IMR-90 (cell line): ENCODE data around the gene HLX. TPM values are rescaled to one million over a fixed set of nuclear protein-coding genes. Genes with fewer than 3 reads are reported as not detected.

Source experiments
- ATAC-seq: fragments of 200-7000 bp; cut with Tn5 transposase; 2 replicates; pipeline ENCODE4 v1.9.1; 2020; ENCODE audit warnings: low read depth, mild to moderate bottlenecking, moderate library complexity
- BruUV-seq: library from RNA; stranded (reverse); fragments of 400-500 nt; replicated peaks from 2 replicates; lab custom pipeline; 2021; lab: Mats Ljungman, UMichigan
- CTCF ChIA-PET: fragments of 300-600 bp; formaldehyde crosslinking; extraction: SDS; loops from one replicate; lab custom pipeline; 2021; ENCODE audit warnings: antibody characterized with exemption; lab: Yijun Ruan, JAX
- POLR2A ChIA-PET: fragments of 300-600 bp; sonication (Branson Sonifier 250); formaldehyde crosslinking; loops from one replicate; lab custom pipeline; 2022; ENCODE audit warnings: antibody characterized with exemption; ENCODE audit not compliant: unreplicated experiment; lab: Charles Lee
- DNase-seq: peaks from one replicate; pipeline ENCODE4 v3.0.0; 2013
- H2AFZ ChIP-seq: replicated peaks from 2 replicates; pipeline ENCODE3; 2013; ENCODE audit warnings: low read length, mild to moderate bottlenecking; ENCODE audit not compliant: poor library complexity
- H2AK5ac ChIP-seq: 2 replicates; pipeline ENCODE4 v1.6.1; 2013; ENCODE audit warnings: low read depth, low read length, inconsistent platforms
- H2AK9ac ChIP-seq: replicated peaks from 2 replicates; pipeline ENCODE3; 2013; ENCODE audit warnings: mild to moderate bottlenecking, low read depth, low read length, moderate library complexity; ENCODE audit not compliant: poor library complexity
- H2BK120ac ChIP-seq: 2 replicates; pipeline ENCODE4 v1.6.1; 2013; ENCODE audit warnings: low read depth, low read length, inconsistent platforms
- H2BK15ac ChIP-seq: 3 replicates; pipeline ENCODE4 v1.6.1; 2013; ENCODE audit warnings: low read depth, low read length, inconsistent platforms
- H2BK20ac ChIP-seq: 2 replicates; pipeline ENCODE4 v1.6.1; 2013; ENCODE audit warnings: low read depth, mild to moderate bottlenecking, inconsistent platforms, low read length, moderate library complexity
- H2BK5ac ChIP-seq: 2 replicates; pipeline ENCODE4 v1.6.1; 2013; ENCODE audit warnings: mild to moderate bottlenecking, low read depth, low read length, inconsistent platforms; ENCODE audit not compliant: poor library complexity, severe bottlenecking
- H3K14ac ChIP-seq: replicated peaks from 2 replicates; pipeline ENCODE4 v1.6.1; 2013; ENCODE audit warnings: low read depth, low read length, inconsistent platforms
- H3K18ac ChIP-seq: 2 replicates; pipeline ENCODE4 v1.6.1; 2013; ENCODE audit warnings: low read depth, low read length, control low read depth
- H3K23ac ChIP-seq: 2 replicates; pipeline ENCODE4 v1.6.1; 2013; ENCODE audit warnings: low read depth, low read length, inconsistent platforms
- H3K27ac ChIP-seq: 2 replicates; pipeline ENCODE4 v1.5.1; 2013; ENCODE audit warnings: mild to moderate bottlenecking, control low read depth, low read length; ENCODE audit not compliant: insufficient read depth
- H3K27me3 ChIP-seq: 2 replicates; pipeline ENCODE4 v1.6.1; 2013; ENCODE audit warnings: low read length; ENCODE audit not compliant: control insufficient read depth, insufficient read depth
- H3K36me3 ChIP-seq: 2 replicates; pipeline ENCODE4 v1.6.1; 2013; ENCODE audit warnings: low read length, mixed read lengths; ENCODE audit not compliant: control insufficient read depth, insufficient read depth
- H3K4ac ChIP-seq: 2 replicates; pipeline ENCODE4 v1.6.1; 2013; ENCODE audit warnings: low read depth, low read length, inconsistent platforms
- H3K4me1 ChIP-seq: 2 replicates; pipeline ENCODE4 v1.6.1; 2013; ENCODE audit warnings: low read length, mixed read lengths; ENCODE audit not compliant: control insufficient read depth, insufficient read depth
- H3K4me2 ChIP-seq: 2 replicates; pipeline ENCODE4 v1.6.1; 2013; ENCODE audit warnings: low read depth, mild to moderate bottlenecking, control low read depth, low read length, moderate library complexity
- H3K4me3 ChIP-seq: 2 replicates; pipeline ENCODE4 v1.5.1; 2013; ENCODE audit warnings: low read depth, mild to moderate bottlenecking, control low read depth, low read length, moderate library complexity; ENCODE audit not compliant: insufficient read depth
- H3K56ac ChIP-seq: 2 replicates; pipeline ENCODE4 v1.6.1; 2013; ENCODE audit warnings: low read length, inconsistent platforms; ENCODE audit not compliant: insufficient read depth; ENCODE audit errors: extremely low read depth
- H3K79me1 ChIP-seq, 2 experiments: 2 replicates each; pipeline ENCODE4 v1.6.1; 2013; ENCODE audit warnings: low read length in 2 of 2, inconsistent platforms in 1 of 2, low read depth in 1 of 2
- H3K9ac ChIP-seq: 2 replicates; pipeline ENCODE4 v1.6.1; 2013; ENCODE audit warnings: low read depth, low read length, control low read depth
- H3K9me1 ChIP-seq: 2 replicates; pipeline ENCODE4 v1.6.1; 2013; ENCODE audit warnings: low read length, inconsistent platforms; ENCODE audit not compliant: insufficient read depth
- H3K9me3 ChIP-seq: 2 replicates; pipeline ENCODE4 v1.6.1; 2013; ENCODE audit warnings: low read length; ENCODE audit not compliant: control insufficient read depth, insufficient read depth
- H4K20me1 ChIP-seq: 2 replicates; pipeline ENCODE4 v1.6.1; 2013; ENCODE audit warnings: low read length, inconsistent platforms; ENCODE audit not compliant: insufficient read depth
- H4K5ac ChIP-seq: 2 replicates; pipeline ENCODE4 v1.6.1; 2013; ENCODE audit warnings: mild to moderate bottlenecking, low read depth, low read length, control low read depth
- H4K8ac ChIP-seq, 2 experiments: 2 replicates each; pipeline ENCODE4 v1.6.1; 2013; ENCODE audit warnings: low read depth in 2 of 2, low read length in 2 of 2, control low read depth in 1 of 2, inconsistent platforms in 1 of 2
- H4K91ac ChIP-seq: 2 replicates; pipeline ENCODE4 v1.6.1; 2013; ENCODE audit warnings: low read depth, low read length, inconsistent platforms; ENCODE audit not compliant: insufficient read depth
- BHLHE40 ChIP-seq: fragments of 150-350 bp; IDR thresholded peaks from 2 replicates; pipeline ENCODE4 v1.6.1; 2016; ENCODE audit warnings: mild to moderate bottlenecking, low read depth, low read length
- CEBPB ChIP-seq: IDR thresholded peaks from 2 replicates; pipeline ENCODE4 v1.6.1; 2012; ENCODE audit warnings: low read depth, low read length, improper control_type of control experiment
- CHD1 ChIP-seq: IDR thresholded peaks from 2 replicates; pipeline ENCODE4 v1.6.1; 2012; ENCODE audit warnings: low read depth, low read length, improper control_type of control experiment
- FOS ChIP-seq: fragments of 150-350 bp; IDR thresholded peaks from 2 replicates; pipeline ENCODE4 v1.6.1; 2016; ENCODE audit warnings: low read depth, low read length
- MAFK ChIP-seq: IDR thresholded peaks from 2 replicates; pipeline ENCODE4 v1.6.1; 2012; ENCODE audit warnings: low read depth, low read length, improper control_type of control experiment
- MAZ ChIP-seq: IDR thresholded peaks from 2 replicates; pipeline ENCODE4 v1.6.1; 2012; ENCODE audit warnings: low read depth, mild to moderate bottlenecking, low read length, improper control_type of control experiment, moderate library complexity, borderline replicate concordance
- MXI1 ChIP-seq: IDR thresholded peaks from 2 replicates; pipeline ENCODE4 v1.6.1; 2012; ENCODE audit warnings: low read depth, mild to moderate bottlenecking, low read length, moderate library complexity, borderline replicate concordance
- NFE2L2 ChIP-seq: fragments of 150-350 bp; IDR thresholded peaks from 2 replicates; pipeline ENCODE4 v1.6.1; 2016; ENCODE audit warnings: low read depth, mild to moderate bottlenecking, low read length
- POLR2A ChIP-seq: IDR thresholded peaks from 2 replicates; pipeline ENCODE4 v1.6.1; 2012; ENCODE audit warnings: mild to moderate bottlenecking, low read depth, low read length
- RAD21 ChIP-seq: IDR thresholded peaks from 2 replicates; pipeline ENCODE4 v1.6.1; 2012; ENCODE audit warnings: low read length, improper control_type of control experiment
- RCOR1 ChIP-seq: IDR thresholded peaks from 2 replicates; pipeline ENCODE4 v1.6.1; 2012; ENCODE audit warnings: mild to moderate bottlenecking, low read length, improper control_type of control experiment; ENCODE audit not compliant: insufficient replicate concordance
- RFX5 ChIP-seq: IDR thresholded peaks from 2 replicates; pipeline ENCODE4 v1.8.0; 2012; ENCODE audit warnings: low read depth, mild to moderate bottlenecking, low read length, moderate library complexity
- SMC3 ChIP-seq: fragments of 150-350 bp; IDR thresholded peaks from 2 replicates; pipeline ENCODE4 v1.6.1; 2016; ENCODE audit warnings: low read depth, mild to moderate bottlenecking, antibody characterized with exemption, low read length, moderate library complexity
- WGBS, 2 experiments: methylation state at CpG; one replicate each; pipeline versions ENCODE4 v1.1.5 to v1.1.7; 2013; ENCODE audit warnings: missing lambda C conversion rate in 2 of 2; ENCODE audit not compliant: insufficient read length in 1 of 2; ENCODE audit errors: extremely low coverage in 2 of 2; 5-methylcytosine and 5-hydroxymethylcytosine counted together
- dilution Hi-C: fragments of 300-500 bp; cut with HindIII; formaldehyde crosslinking; loops from one replicate; pipeline ENCODE4 v1.14.3; 2018; ENCODE audit warnings: low sequenced_read_pairs; ENCODE audit not compliant: unreplicated experiment
- in situ Hi-C: fragments of 300-500 bp; cut with MboI; formaldehyde crosslinking; loops from 3 replicates; pipeline ENCODE4 v1.14.3; 2019; ENCODE audit warnings: low sequenced_read_pairs, inconsistent platforms, mixed read lengths
- intact Hi-C: fragments of 100-400 bp; cut with micrococcal nuclease; formaldehyde crosslinking; loops from 2 replicates; pipeline ENCODE4 v1.10.0; 2022
- polyA plus RNA-seq, 3 experiments: library from polyadenylated mRNA; depleted of rRNA; stranded (reverse); fragments of >200 nt; gene quantifications; 2 replicates each; pipeline ENCODE4 v1.2.3, GENCODE V29; 2012; ENCODE audit warnings: low replicate concordance in 1 of 3
- total RNA-seq: library from RNA; depleted of rRNA; stranded (reverse); fragments of >200 nt; gene quantifications from 2 replicates; pipeline ENCODE4 v1.2.3, GENCODE V29; 2012
- TF ChIP-seq, protein P1 (sequence below): fragments of 150-350 bp; IDR thresholded peaks from 2 replicates; pipeline ENCODE4 v1.6.1; 2016; ENCODE audit warnings: low read depth, mild to moderate bottlenecking, low read length, moderate library complexity, borderline replicate concordance
- TF ChIP-seq, protein P2 (sequence below): fragments of 150-350 bp; IDR thresholded peaks from 2 replicates; pipeline ENCODE4 v1.6.1; 2017; ENCODE audit warnings: mild to moderate bottlenecking, antibody characterized with exemption, low read length, low read depth
- TF ChIP-seq, protein P3 (sequence below): conservative IDR thresholded peaks from 2 replicates; pipeline ENCODE4 v1.5.1; 2012; ENCODE audit warnings: mild to moderate bottlenecking, low read depth, low read length, improper control_type of control experiment

The HLX gene
- total and polyA plus RNA-seq, 2 of the 4 experiments (the other 2 are of a cell fraction) = 4.3 to 6.1 TPM

DNA sequence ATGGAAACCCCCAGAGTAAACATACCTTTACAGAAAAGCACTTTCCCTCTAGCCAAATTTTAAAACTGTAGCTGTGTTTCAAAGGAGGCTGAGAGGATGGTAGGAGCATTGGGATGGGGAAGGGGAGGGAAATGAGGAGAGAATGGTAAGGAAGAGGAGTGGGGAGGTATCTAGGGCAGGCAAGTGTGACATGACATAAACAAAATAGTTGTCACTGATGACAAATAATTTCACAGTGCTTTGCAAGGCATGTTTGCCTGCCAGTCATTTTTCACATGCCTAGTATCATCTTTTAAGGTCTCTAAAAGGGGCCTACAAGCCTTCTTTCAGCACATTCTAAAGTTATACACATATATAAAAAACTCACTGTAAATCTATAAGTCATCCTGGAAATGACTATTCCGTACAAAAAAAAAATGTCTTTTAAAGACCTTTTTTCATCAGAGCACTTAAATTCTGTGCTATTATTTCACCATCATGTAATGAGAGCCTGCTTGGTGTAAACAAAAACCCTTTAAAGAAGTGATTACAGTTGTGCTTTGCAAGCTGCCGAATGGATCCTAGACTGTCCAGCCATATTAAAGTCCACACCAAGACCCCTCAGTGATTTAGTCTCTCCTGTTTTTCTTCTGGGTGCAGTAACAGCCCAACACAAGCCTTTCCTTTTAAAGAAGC lies 38.4 kb downstream of the HLX start:
- intact Hi-C loops = no loop called here
- dilution Hi-C loops = no loop called here
- H3K9ac ChIP-seq = no peak overlapping the region
- no peak overlapping the region for H2BK120ac ChIP-seq
- H3K23ac ChIP-seq = no peak overlapping the region
- no peak overlapping the region for H2BK15ac ChIP-seq
- H2BK5ac ChIP-seq = no peak overlapping the region
- in situ Hi-C loops = no loop called here
- H4K8ac ChIP-seq = no peak overlapping the region
- POLR2A ChIA-PET = no interaction called here
- peaks cover 12% of the 10 kb centered on the region for H3K27me3 ChIP-seq
- H3K4me3 ChIP-seq = no peak overlapping the region
- no peak for DNase-seq
- WGBS, 2 experiments = no CpG with 5 or more reads among the region's 2 CpGs
- no peaks in the 10 kb centered on the region for H3K9me3 ChIP-seq
- no peak overlapping the region for H3K56ac ChIP-seq
- H3K27ac ChIP-seq = no peak overlapping the region
- no peak; the same call in 1 of the 2 replicates for ATAC-seq
- CTCF ChIA-PET = no interaction called here
- no peak overlapping the region for H4K91ac ChIP-seq
- no peak overlapping the region for H2BK20ac ChIP-seq
- H4K20me1 ChIP-seq = no peaks in the 10 kb centered on the region
- H2AK5ac ChIP-seq = no peak overlapping the region
- H3K4me2 ChIP-seq = no peak overlapping the region
- H2AK9ac ChIP-seq = no peak overlapping the region
- H3K36me3 ChIP-seq = no peaks in the 10 kb centered on the region
- no peak overlapping the region for H3K14ac ChIP-seq
- 0 out of 2 replicates have a peak, but pooled peaks cover 3% of the 10 kb centered on the region for H3K4me1 ChIP-seq
- H3K79me1 ChIP-seq = no peaks in the 10 kb centered on the region
- no peak overlapping the region for H2AFZ ChIP-seq
- H3K4ac ChIP-seq = no peak overlapping the region
- H3K18ac ChIP-seq = no peak overlapping the region
- no peaks in the 10 kb centered on the region for H3K9me1 ChIP-seq
- no peak overlapping the region for H4K5ac ChIP-seq
- no peak for TF ChIP-seq BHLHE40
- TF ChIP-seq RCOR1 = no peak
- TF ChIP-seq, protein P1, sequence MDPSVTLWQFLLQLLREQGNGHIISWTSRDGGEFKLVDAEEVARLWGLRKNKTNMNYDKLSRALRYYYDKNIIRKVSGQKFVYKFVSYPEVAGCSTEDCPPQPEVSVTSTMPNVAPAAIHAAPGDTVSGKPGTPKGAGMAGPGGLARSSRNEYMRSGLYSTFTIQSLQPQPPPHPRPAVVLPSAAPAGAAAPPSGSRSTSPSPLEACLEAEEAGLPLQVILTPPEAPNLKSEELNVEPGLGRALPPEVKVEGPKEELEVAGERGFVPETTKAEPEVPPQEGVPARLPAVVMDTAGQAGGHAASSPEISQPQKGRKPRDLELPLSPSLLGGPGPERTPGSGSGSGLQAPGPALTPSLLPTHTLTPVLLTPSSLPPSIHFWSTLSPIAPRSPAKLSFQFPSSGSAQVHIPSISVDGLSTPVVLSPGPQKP = no peak
- no peak for TF ChIP-seq MXI1
- TF ChIP-seq CEBPB = no peak
- TF ChIP-seq SMC3 = no peak
- no peak for TF ChIP-seq NFE2L2
- TF ChIP-seq FOS = no peak
- no peak for TF ChIP-seq RFX5
- TF ChIP-seq POLR2A = no peak
- TF ChIP-seq CHD1 = no peak
- TF ChIP-seq, protein P2, sequence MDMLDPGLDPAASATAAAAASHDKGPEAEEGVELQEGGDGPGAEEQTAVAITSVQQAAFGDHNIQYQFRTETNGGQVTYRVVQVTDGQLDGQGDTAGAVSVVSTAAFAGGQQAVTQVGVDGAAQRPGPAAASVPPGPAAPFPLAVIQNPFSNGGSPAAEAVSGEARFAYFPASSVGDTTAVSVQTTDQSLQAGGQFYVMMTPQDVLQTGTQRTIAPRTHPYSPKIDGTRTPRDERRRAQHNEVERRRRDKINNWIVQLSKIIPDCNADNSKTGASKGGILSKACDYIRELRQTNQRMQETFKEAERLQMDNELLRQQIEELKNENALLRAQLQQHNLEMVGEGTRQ = no peak
- TF ChIP-seq RAD21 = no peak
- no peak for TF ChIP-seq MAZ
- TF ChIP-seq, protein P3, sequence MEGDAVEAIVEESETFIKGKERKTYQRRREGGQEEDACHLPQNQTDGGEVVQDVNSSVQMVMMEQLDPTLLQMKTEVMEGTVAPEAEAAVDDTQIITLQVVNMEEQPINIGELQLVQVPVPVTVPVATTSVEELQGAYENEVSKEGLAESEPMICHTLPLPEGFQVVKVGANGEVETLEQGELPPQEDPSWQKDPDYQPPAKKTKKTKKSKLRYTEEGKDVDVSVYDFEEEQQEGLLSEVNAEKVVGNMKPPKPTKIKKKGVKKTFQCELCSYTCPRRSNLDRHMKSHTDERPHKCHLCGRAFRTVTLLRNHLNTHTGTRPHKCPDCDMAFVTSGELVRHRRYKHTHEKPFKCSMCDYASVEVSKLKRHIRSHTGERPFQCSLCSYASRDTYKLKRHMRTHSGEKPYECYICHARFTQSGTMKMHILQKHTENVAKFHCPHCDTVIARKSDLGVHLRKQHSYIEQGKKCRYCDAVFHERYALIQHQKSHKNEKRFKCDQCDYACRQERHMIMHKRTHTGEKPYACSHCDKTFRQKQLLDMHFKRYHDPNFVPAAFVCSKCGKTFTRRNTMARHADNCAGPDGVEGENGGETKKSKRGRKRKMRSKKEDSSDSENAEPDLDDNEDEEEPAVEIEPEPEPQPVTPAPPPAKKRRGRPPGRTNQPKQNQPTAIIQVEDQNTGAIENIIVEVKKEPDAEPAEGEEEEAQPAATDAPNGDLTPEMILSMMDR = no peak
- no peak for TF ChIP-seq MAFK
- BruUV-seq = no TSS peak
